PC-9 (cell line): ENCODE data around the gene ETV3L.

ENCODE experiments used
- EZH2 ChIP-seq: fragments of 200-600 bp; sonication (generic); IDR thresholded peaks from 2 replicates; pipeline ENCODE4 v1.8.0; 2017; ENCODE audit warnings: antibody characterized with exemption, low read depth
- TF ChIP-seq, protein P1 (sequence below): fragments of 200-600 bp; sonication (generic); conservative IDR thresholded peaks from 2 replicates; pipeline ENCODE4 v1.6.1; 2017; ENCODE audit warnings: mixed run types, antibody characterized with exemption, mild to moderate bottlenecking, moderate library complexity

DNA sequence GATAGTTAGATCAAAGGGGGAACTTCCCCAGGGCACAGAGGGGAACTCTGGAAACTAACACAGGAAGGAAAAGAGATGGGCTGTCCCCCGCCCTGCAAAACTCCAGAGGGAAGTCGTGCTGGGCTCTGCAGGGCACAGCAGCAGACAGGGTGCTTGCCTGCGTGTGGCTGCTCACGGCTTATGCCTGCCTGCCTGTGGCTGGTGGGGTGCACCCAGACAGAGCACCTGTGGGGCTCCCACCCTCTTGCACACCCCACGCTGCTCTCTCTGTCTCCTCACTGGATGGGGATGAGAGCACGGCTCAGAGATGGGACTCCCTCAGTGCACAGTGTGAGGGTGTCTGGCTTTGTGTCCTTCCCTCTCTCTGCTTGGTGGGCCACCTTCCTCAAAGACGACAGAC lies 13.5 kb upstream of the ETV3L start:
- TF ChIP-seq, protein P1, sequence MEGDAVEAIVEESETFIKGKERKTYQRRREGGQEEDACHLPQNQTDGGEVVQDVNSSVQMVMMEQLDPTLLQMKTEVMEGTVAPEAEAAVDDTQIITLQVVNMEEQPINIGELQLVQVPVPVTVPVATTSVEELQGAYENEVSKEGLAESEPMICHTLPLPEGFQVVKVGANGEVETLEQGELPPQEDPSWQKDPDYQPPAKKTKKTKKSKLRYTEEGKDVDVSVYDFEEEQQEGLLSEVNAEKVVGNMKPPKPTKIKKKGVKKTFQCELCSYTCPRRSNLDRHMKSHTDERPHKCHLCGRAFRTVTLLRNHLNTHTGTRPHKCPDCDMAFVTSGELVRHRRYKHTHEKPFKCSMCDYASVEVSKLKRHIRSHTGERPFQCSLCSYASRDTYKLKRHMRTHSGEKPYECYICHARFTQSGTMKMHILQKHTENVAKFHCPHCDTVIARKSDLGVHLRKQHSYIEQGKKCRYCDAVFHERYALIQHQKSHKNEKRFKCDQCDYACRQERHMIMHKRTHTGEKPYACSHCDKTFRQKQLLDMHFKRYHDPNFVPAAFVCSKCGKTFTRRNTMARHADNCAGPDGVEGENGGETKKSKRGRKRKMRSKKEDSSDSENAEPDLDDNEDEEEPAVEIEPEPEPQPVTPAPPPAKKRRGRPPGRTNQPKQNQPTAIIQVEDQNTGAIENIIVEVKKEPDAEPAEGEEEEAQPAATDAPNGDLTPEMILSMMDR, result no peak
- no peak for TF ChIP-seq EZH2
